ENCODE data around the gene SOCS4.
"Not testable (repeated sequence)": the region's sequence is repeated elsewhere in the genome, so short reads cannot be mapped to it uniquely, and the experiment has no call there.

SOCS4 gene, protein sequence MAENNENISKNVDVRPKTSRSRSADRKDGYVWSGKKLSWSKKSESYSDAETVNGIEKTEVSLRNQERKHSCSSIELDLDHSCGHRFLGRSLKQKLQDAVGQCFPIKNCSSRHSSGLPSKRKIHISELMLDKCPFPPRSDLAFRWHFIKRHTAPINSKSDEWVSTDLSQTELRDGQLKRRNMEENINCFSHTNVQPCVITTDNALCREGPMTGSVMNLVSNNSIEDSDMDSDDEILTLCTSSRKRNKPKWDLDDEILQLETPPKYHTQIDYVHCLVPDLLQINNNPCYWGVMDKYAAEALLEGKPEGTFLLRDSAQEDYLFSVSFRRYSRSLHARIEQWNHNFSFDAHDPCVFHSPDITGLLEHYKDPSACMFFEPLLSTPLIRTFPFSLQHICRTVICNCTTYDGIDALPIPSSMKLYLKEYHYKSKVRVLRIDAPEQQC
- long read RNA-seq, donor 1, full-length matches to known transcripts = 4 of 4 reads
- long read RNA-seq, donor 1, partial matches to known transcripts = 0 of 4 reads
- long read RNA-seq, donor 1, other reads (novel, unspliced or antisense) = 0 of 4 reads
- long read RNA-seq, donor 2, full-length matches to known transcripts = 2 of 2 reads
- long read RNA-seq, donor 2, partial matches to known transcripts = 0 of 2 reads
- long read RNA-seq, donor 2, other reads (novel, unspliced or antisense) = 0 of 2 reads
- long read RNA-seq, donor 3, full-length matches to known transcripts = 2 of 2 reads
- long read RNA-seq, donor 3, partial matches to known transcripts = 0 of 2 reads
- long read RNA-seq, donor 3, other reads (novel, unspliced or antisense) = 0 of 2 reads
- long read RNA-seq, donor 4, full-length matches to known transcripts = 10 of 10 reads
- long read RNA-seq, donor 4, partial matches to known transcripts = 0 of 10 reads
- long read RNA-seq, donor 4, other reads (novel, unspliced or antisense) = 0 of 10 reads
- long read RNA-seq, donor 5, full-length matches to known transcripts = 2 of 10 reads
- long read RNA-seq, donor 5, partial matches to known transcripts = 8 of 10 reads
- long read RNA-seq, donor 5, other reads (novel, unspliced or antisense) = 0 of 10 reads
- long read RNA-seq, donor 6, full-length matches to known transcripts = 5 of 5 reads
- long read RNA-seq, donor 6, partial matches to known transcripts = 0 of 5 reads
- long read RNA-seq, donor 6, other reads (novel, unspliced or antisense) = 0 of 5 reads
- long read RNA-seq, donor 7 = 0 reads
- long read RNA-seq, donor 8, full-length matches to known transcripts = 2 of 2 reads
- long read RNA-seq, donor 8, partial matches to known transcripts = 0 of 2 reads
- long read RNA-seq, donor 8, other reads (novel, unspliced or antisense) = 0 of 2 reads

DNA sequence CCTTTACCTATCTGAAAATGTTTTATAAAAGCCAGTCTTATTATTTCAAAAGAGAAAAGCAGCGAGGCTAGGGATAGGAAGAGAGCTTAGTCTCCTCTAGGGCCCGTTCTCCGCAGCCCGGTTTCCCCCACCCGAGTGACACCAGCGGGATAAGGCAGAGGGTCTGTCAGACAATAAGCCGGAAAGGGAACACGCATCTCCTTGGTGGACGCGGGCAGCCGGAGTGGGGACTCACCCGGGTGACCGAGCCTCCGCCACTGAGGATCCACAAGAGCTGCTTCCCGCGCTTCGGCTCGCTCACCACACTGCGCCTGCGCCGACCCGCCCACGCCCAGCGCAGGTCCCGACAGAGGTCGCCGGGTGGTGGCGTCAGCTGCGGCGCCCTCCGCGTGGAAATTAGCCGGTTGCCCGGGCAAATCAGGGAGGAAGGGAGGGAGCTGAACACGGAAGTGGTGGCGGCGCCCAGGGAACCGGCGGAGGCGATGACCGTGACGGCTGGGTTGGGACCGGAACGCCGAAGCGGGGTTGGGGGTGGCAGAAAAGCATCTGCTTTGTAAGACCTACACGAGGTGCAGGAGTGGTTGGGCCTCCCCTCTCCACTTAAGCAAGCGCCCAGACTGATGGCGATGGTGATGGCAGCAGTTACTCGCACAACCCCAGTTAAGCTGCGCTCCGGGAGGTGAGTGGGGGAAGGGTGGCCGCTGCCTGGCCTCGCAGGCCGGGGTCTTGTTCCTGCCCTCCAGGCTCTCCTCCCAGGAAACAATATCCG is at the start of gene SOCS4, which contains the start of gene WDHD1:
Gene SOCS4 (plus strand): TSS at position 444 of the 769 bp plus-strand sequence. CDS start 15,806 bp downstream, outside the sequence.
Gene WDHD1 (minus strand): TSS at position 307 of the 769 bp plus-strand sequence. CDS start 312 bp downstream, outside the sequence.
- peak; percentile 97 for DNase-seq

DNA sequence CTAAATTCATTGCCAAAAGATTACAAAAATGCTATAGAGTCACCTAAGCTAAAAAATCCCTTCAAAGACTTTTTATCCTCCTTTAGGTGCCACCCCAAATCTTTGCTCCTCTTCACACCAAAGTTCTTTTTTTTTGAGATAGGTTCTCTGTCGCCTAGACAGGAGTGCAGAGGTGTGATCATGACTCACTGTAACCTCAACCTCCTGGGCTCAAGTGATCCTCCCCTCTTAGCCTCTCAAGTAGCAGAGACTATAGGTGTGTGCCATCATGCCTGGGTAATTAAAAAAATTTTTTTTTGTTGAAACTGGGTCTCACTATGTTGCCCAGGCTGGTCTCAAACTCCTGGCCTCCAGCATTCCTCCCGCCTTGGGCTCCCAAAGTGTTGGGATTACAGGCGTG is 48.0 kb upstream of the SOCS4 start:
- DNase-seq = no peak

DNA sequence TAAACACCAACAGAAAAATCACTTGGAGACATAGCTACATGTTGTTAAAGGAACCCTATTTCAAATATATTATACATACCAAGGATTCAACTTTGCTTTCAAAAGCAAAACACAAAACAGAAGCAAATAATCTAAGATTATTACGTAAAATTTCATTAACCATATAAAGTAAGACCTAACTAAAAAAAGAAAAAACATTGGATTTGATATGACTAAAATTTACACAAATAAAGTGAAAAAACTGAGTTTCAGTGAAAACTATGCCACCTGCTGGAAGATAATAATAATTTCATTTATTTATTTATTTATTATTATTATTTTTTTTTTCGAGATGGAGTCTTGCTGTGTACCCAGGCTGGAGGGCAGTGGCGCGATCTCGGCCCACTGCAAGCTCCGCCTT is 45.3 kb upstream of the SOCS4 start:
- DNase-seq = no peak

DNA sequence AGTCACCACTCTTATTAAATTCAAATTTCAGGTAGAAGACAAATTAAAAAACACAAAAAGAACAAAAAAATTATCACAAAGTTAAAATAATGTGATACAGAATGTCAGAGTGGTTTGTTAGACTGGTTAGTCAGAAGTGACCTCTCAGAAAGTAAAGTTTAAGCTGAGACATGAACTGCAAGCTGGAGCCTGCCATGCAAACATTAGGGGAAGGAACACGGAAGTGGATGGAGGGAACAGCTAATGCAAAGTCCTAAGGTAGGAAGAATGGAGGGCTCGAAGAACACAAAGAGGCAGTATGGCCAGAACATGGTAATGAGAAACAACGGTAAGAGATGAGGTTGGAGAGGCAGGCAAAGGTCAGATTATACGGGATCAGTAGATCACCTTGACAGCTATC is 41.9 kb upstream of the SOCS4 start:
- no peak for DNase-seq

DNA sequence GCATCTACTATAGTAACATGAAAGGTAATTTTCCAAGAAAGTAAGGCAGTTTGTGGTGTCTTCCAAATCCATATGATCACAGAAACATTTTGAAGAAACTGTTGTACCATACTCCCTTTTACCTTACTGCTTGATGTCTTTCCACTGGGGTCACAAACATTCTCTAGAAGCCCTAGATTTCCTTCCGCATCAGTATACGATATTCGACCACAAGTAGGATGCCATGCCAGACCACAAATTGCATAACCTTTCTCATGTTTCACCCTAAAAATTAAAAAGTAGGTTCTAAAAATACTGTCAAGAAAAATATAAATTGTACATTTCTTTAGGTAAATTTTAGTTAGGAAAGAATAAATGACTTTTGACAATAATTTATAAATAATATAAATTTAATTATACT is 26.7 kb upstream of the SOCS4 start:
- no peak for DNase-seq

DNA sequence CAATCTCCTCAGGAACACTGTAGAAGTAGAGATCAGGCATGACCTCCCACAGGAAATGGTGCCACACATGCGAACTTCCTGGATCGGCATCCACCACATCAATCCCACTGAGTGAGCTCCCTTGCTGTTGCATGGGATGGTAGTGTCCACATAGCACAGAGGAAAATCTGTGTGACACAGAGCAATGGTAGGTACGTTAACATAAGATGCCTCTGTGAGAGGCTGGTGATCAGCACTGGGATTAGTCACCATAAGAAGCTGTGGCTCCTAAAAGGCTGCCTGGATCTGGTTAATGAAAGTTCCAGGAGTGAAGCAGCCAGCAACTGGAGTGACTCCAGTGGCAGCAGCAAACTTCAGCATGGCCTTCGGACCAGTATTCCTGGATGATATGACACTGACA is 22.0 kb upstream of the SOCS4 start:
- no peak for DNase-seq

DNA sequence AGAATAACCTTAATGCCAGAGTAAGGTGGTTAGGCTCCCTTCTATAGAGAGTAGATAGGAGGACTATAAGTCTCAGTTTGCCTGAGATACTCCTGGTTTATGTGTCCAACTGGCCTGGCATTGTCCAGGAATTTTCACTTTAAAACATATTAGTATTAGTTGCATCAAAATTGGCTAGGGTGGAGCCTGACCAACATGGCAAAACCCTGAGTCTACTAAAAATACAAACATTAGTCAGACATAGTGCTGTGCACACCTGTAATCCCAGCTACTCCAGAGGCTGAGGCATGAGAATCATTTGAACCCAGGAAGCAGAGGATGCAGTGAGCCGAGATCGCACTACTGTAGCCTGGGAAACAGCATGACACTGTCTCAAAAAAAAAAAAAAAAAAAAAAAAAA is 12.0 kb upstream of the SOCS4 start:
- no peak for DNase-seq

DNA sequence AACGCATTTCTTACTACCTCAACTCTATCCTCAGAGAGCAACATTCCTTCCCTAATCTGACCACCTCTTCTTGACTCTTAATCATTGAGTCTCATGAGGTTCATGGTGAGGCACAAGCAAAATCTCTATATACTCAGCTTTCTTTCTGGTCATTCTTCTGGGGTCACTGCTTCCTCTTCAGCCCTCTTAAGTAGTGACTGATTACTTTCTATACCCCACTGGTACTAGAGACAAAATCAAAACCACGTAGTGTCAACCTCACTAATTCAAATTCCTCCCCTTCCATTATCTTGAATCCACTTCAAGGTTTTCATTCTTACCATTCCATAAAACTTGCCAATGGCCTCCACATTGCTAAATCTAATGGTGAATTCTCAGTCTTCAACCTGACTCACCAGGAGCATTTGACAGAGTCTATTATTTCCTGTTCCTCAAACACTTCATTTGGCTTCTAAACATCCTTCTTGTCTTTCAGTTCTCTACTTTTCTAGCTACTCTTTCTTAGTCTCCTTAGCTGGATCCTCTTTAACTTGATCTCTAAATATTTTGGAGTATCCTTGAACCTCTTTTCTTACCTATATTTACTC is 7.0 kb upstream of the SOCS4 start:
- DNase-seq = no peak

DNA sequence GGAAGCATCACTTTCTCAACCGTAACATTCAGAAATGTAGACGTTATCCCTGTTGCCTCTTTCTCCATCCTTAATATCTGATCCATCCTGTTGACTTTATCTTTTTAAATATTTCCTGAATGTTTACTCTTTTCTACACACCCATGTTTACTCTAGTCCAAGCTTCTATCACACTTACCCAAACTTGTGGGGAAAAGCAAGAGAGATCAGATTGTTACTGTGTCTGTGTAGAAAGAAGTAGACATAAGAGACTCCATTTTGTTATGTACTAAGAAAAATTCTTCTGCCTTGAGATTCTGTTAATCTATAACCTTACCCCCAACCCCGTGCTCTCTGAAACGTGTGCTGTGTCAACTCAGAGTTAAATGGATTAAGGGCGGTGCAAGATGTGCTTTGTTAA is 2.7 kb upstream of the SOCS4 start:
- DNase-seq = not testable (repeated sequence)

DNA sequence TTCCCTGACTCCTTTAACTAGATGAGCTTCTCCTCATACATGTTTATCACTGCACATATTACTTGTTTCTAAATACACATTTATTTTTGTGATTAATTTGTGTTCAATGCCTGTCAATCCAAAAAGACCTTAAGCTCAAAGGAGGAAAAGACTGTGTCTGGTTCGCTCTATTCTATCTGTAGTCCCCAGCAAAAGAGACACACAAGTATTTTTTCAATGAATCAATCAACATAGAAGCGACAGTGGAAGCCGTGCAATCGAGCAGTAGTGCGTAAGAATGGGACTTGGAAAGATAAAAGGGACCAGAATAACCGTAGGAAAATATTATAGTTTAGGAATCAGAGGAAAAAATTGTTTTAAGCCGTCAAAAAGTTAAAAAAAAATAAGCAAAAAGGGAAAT is 1.1 kb upstream of the SOCS4 start:
- no peak for DNase-seq

DNA sequence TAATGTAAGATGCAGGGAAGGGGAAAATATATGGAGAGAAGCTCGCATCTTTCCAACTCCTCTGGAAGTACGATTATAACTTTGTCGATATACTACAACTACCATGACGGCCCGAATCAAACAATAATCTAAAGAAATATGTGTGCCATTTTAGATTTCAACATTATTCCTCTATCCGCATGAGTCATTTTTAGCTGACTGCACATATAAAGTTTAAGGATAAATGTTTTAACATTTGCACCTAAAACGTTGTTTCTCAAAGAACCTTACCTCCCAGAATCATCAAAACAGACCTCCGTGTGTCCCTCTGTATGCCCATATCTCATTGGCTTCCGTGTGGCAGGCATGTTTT is 619 bp upstream of the SOCS4 start:
- DNase-seq = no peak

DNA sequence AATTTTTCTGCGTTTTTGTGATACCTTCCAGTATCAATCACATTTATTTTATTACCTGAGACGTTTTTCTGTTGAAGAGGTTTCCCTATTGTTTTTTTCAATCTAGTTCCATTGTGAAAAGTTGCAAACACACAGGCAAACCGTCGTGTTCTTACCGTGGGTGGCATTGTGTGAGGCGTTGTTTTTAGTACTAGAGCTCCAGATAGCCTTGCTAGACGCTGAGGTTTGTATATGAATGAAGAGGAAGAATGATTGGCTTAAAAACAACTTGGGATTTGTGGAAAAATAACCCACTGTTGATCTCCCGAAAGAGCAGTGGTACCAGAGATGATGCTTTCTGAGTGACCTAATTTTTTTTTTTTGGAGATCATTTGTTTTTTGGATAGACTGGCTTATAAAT is 1.0 kb downstream of the SOCS4 start:
- peak; percentile 29 for DNase-seq

DNA sequence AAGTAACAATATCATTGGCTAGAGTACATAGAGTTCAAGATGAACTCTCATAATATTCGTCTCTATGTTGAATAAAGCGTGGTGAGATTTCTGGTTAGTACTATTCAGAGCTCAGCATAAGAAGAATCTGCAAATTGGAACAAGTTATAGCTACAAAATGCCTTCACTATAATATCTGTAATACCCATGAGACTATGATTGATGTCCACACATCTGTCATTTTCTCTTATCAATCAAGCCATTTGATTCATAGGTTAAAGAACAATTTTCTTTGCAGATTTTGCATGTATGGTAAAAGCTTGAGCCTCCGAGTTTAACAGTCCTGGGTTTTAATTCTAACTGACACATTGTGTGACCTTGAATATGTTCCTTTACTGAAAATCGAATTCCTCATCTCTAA is 1.4 kb downstream of the SOCS4 start:
- no peak for DNase-seq

DNA sequence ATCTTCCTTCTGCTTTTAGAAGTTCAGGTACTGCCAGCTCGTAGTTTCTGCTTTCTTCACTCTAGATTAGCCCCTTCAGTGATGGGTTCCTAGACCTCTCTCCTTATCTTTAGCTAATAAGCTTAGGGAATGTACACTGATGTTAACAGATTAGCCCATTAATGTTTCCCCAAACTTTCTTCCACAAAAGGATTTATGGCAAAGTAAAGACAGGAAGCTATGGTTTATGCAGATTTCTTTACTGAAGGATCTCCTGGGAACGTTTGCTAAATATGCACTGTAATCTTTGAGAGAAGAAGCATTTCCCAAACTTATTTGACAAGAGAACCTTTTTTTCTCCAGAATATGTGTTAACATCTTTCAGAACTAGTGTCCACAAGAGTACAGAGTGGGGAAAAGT is 4.2 kb downstream of the SOCS4 start:
- DNase-seq = no peak

DNA sequence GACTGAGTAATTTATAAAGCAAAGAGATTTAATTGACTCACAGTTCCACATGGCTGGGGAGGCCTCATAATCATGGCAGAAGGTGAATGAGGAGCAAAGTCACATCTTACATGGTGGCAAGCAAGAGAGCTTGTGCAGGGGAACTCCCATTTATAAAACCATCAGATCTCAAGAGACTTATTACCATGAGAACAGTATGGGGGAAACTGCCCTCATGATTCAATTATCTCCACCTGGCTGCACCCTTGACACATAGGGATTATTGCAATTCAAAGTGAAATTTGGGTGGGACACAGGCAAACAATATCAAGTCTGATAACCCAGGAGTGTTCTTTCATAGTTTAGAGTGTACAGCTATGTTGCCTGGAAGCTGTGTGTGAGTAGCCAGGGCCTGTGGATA is 11.0 kb downstream of the SOCS4 start:
- not testable (repeated sequence) for DNase-seq

DNA sequence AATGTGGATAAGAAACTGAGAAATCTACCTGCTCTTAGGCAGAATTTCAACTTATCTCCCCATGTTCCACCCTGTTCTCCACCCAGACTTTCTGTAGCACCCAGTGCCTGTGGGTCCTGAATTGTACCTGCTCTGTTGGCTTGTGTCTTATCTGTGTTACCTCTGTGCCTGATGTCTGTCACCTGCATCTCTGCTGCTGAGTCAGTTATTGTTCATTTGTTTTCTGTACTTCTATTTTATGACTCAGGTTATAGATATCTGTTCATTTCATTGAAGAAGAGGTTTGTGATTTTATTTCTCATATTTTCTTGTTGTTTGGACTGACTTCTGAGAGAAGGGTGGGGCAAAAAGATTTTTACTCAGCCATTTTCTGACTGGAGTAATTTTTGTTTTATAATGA is 11.7 kb downstream of the SOCS4 start:
- no peak for DNase-seq

DNA sequence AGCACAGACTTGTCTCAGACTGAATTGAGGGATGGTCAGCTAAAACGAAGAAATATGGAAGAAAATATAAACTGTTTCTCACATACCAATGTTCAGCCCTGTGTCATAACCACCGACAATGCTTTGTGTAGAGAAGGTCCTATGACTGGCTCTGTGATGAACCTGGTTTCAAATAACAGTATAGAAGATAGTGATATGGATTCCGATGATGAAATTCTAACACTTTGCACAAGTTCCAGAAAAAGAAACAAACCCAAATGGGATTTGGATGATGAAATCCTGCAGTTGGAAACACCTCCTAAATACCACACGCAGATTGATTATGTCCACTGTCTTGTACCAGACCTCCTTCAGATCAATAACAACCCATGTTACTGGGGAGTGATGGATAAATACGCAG is 16.5 kb downstream of the SOCS4 start:
- no peak for DNase-seq

DNA sequence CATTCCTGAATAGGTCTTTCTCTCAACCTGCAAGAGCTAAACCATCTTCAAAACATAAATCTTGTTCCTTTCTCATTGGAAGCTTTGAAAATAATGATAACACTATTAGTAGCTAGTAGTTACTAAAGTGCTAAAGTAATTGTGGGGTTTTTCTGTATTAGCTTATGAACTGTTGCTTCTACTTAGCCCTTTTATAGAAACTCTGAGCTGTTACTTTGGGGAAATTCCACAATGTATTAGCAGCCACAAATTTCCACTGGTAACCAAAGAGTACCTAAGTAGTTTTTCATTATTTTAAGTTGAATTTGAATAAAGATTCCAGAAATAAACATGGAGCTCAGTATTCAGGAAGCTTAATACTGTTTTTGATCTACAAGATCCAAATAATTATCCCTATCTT is 18.1 kb downstream of the SOCS4 start:
- no peak for DNase-seq

DNA sequence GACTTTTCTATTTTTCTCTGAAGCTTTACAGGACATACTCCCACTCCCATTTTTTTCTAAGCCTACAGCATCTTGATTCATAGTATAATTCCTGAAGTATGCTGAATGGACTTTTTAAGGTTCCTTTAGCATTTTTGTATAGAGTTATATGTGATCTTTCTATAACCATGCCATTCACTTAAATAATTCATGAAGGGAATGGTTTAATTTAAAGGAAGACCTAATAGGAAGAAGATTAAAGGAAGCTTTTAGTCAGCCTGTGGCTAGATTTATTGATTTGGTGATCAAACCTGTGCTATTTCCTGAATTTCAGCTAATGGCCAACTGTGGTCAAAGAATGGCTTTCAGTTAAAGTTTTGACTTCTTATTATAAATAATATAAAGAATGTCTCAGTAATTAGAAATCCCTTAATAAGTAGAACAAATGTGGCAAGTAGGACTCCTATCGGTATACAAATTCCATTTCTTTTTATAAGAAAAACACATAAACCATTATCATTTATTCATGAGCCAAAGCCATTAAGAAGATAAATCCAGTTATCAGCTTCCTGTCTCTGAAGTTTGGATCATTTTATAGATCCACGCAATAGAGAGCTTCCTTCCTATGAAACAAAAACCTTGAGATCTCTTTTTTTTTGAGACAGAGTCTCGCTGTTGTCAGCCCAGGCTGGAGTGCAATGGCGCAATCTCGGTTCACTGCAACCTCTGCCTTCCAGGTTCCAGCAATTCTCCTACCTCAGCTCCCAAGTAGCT is 20.4 kb downstream of the SOCS4 start:
- no peak for DNase-seq

DNA sequence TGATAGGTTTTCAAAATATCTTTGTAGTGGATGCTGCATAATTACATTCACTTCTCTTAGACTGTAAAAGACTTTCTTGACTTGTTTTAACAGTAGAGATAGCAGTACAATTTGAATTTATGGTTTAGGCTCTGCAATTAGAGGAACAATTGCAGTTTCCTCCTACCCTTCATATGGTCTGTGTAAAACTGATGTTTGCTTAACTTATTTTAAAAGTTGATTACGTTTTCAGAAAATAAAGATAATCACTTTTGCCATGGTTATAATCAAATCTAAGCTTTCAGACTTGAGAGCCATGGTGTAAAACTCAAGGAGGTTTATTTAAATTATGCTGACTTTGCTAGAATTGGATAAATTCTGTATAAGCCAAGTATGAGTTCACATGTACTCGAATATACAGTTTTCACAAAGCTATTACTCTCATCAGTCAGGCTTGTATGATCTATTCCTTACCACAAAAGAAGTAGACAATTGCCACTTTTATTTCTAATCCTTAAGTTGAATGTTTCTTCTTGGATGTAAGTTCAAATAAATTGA is 21.9 kb downstream of the SOCS4 start:
- no peak for DNase-seq

DNA sequence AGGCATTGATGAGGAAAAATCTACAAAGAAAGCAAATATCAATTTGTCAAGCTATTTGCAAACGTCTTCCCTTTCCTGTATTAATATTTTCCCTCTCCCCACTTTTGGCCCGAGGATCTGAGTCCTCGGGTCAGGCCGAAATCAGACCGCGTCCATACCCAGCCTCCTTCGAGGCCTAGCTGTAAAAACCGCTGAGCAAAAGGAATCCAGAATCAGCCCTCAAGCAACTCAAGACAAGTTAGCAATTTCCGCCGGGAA is 24.1 kb downstream of the SOCS4 start:
- DNase-seq = no peak

All from right kidney (tissue), 9 donors.